Measurements from ENCODE around the gene DCC.

The DCC gene

GRCh38 chr18:53224128-53224778 is 884.3 kb downstream of the DCC start:
- TF ChIP-seq CTCF (IDR thresholded peaks at IDR 0.05; ENCODE audit: borderline replicate concordance, insufficient read depth, low read depth, low read length): no peak
- no peak overlapping the region for H3K4me3 ChIP-seq (ENCODE audit: low read depth, low read length)

- no peak overlapping the region for H3K4me3 ChIP-seq (ENCODE audit: low read depth, low read length)
- no peak for TF ChIP-seq CTCF (IDR thresholded peaks at IDR 0.05; ENCODE audit: borderline replicate concordance, insufficient read depth, low read depth, low read length)
Measured at GRCh38 chr18:53225567-53226325, 885.7 kb downstream of the DCC start.

GRCh38 chr18:53234610-53235009 is 894.6 kb downstream of the DCC start:
- H3K4me3 ChIP-seq (ENCODE audit: low read depth, low read length): no peak overlapping the region
- TF ChIP-seq CTCF (IDR thresholded peaks at IDR 0.05; ENCODE audit: borderline replicate concordance, insufficient read depth, low read depth, low read length): no peak

GRCh38 chr18:53241161-53241560 is 901.2 kb downstream of the DCC start:
- no peak overlapping the region for H3K4me3 ChIP-seq (ENCODE audit: low read depth, low read length)
- no peak for TF ChIP-seq CTCF (IDR thresholded peaks at IDR 0.05; ENCODE audit: borderline replicate concordance, insufficient read depth, low read depth, low read length)

GRCh38 chr18:53253789-53254188 is 913.8 kb downstream of the DCC start:
- H3K4me3 ChIP-seq (ENCODE audit: low read depth, low read length): no peak overlapping the region
- no peak for TF ChIP-seq CTCF (IDR thresholded peaks at IDR 0.05; ENCODE audit: borderline replicate concordance, insufficient read depth, low read depth, low read length)

GRCh38 chr18:53254265-53254664 is 914.3 kb downstream of the DCC start:
- no peak overlapping the region for H3K4me3 ChIP-seq (ENCODE audit: low read depth, low read length)
- TF ChIP-seq CTCF (IDR thresholded peaks at IDR 0.05; ENCODE audit: borderline replicate concordance, insufficient read depth, low read depth, low read length): no peak

- H3K4me3 ChIP-seq (ENCODE audit: low read depth, low read length): no peak overlapping the region
Measured at GRCh38 chr18:53261241-53261640, 921.2 kb downstream of the DCC start.

More at GRCh38 chr18:53261241-53261640, 921.2 kb downstream of the DCC start:
- no peak for TF ChIP-seq CTCF (IDR thresholded peaks at IDR 0.05; ENCODE audit: borderline replicate concordance, insufficient read depth, low read depth, low read length)
